Activated naive CD8-positive, alpha-beta T cell treated with anti-CD3 and anti-CD28 coated beads for 36 hours (primary cell): ENCODE measurements around the gene TBX5. TPM values are rescaled to one million over a fixed set of nuclear protein-coding genes. Genes with fewer than 3 reads are reported as not detected.

ENCODE experiments used
- DNase-seq: peaks from one replicate; pipeline ENCODE4 v3.0.0; 2021
- H3K27ac Mint-ChIP-seq: one replicate; pipeline ENCODE4 v1.8.0; 2022; ENCODE audit warnings: mild to moderate bottlenecking, moderate library complexity, mixed read lengths
- H3K27me3 Mint-ChIP-seq: one replicate; pipeline ENCODE4 v1.8.0; 2022; ENCODE audit warnings: mild to moderate bottlenecking, mixed read lengths
- H3K36me3 Mint-ChIP-seq: one replicate; pipeline ENCODE4 v1.8.0; 2021; ENCODE audit warnings: mild to moderate bottlenecking, mixed read lengths
- H3K4me1 Mint-ChIP-seq: one replicate; pipeline ENCODE4 v1.8.0; 2021; ENCODE audit warnings: mixed read lengths
- H3K4me3 Mint-ChIP-seq: one replicate; pipeline ENCODE4 v1.8.0; 2022; ENCODE audit warnings: mild to moderate bottlenecking, moderate library complexity, mixed read lengths
- H3K9me3 Mint-ChIP-seq: one replicate; pipeline ENCODE4 v1.8.0; 2022; ENCODE audit warnings: mixed read lengths
- total RNA-seq, 2 experiments: library from RNA; stranded (reverse); gene quantifications; one replicate each; pipeline ENCODE4 v1.2.3, GENCODE V29; 2021

The TBX5 gene
- total RNA-seq, 2 experiments from 2014 or later = not detected

DNA sequence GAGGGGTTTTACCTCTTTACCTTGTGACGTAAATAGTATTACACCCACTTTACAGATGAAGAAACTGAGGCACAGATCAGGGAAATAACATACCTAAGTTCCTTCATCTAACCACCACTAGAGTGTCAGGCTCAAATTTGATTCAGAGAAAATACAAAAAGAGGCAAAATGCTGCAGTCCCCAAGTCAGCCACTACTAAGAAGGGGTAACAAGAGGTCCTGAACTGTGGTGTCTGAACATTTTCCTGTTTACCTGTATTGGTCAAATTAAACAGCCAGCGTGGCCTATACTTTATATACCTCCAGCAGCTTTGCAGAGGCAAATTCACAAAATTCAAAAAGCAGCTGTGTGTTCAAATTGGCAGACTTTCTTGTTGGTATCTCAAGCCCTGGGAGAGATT is 92.0 kb downstream of the TBX5 start:
- H3K4me3 Mint-ChIP-seq = no peak overlapping the region
- no peaks in the 10 kb centered on the region for H3K4me1 Mint-ChIP-seq
- H3K9me3 Mint-ChIP-seq = peaks cover under 1% of the 10 kb centered on the region
- peaks cover 11% of the 10 kb centered on the region for H3K27me3 Mint-ChIP-seq
- no peak for DNase-seq
- no peak overlapping the region for H3K27ac Mint-ChIP-seq
- no peaks in the 10 kb centered on the region for H3K36me3 Mint-ChIP-seq

- no peak overlapping the region for H3K27ac Mint-ChIP-seq
Measured at GRCh38 chr12:114311974-114312373, 94.0 kb downstream of the TBX5 start.

GRCh38 chr12:114306646-114307045 is 99.3 kb downstream of the TBX5 start:
- Mint-ChIP-seq H3K27ac (no peak overlapping the region), H3K9me3 (peaks cover 10% of the 10 kb centered on the region), H3K27me3 (peaks cover 12% of the 10 kb centered on the region), H3K36me3 (no peaks in the 10 kb centered on the region), H3K4me1 (no peaks in the 10 kb centered on the region), H3K4me3 (no peak overlapping the region)
- no peak for DNase-seq

More at GRCh38 chr12:114311974-114312373, 94.0 kb downstream of the TBX5 start:
- H3K4me1 Mint-ChIP-seq = no peaks in the 10 kb centered on the region
- no peak overlapping the region for H3K4me3 Mint-ChIP-seq
- no peak for DNase-seq
- peaks cover 4% of the 10 kb centered on the region for H3K9me3 Mint-ChIP-seq
- H3K27me3 Mint-ChIP-seq = peaks cover 11% of the 10 kb centered on the region
- no peaks in the 10 kb centered on the region for H3K36me3 Mint-ChIP-seq

DNA sequence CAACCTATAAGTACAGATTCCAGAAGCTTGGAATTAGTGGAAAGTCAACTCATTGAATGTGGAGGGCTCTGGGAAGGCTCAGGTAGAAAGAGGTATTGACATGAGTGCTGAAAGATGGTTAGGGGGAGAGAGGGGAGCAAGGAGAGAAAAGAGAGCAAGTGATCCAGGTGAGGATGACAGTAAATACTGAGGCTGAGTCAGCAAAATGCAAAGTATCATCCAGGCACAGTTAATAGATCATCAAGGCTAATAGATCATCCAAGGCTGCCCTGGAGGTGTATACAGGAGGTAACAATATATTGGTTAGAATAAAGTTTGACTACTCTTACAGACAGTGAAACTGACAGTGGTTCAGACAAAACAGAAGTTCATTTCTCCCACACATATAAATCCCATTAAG is 100.5 kb downstream of the TBX5 start:
- peaks cover 10% of the 10 kb centered on the region for H3K9me3 Mint-ChIP-seq
- no peak overlapping the region for H3K4me3 Mint-ChIP-seq
- no peaks in the 10 kb centered on the region for H3K36me3 Mint-ChIP-seq
- no peak overlapping the region for H3K27ac Mint-ChIP-seq
- no peak for DNase-seq
- peaks cover 20% of the 10 kb centered on the region for H3K27me3 Mint-ChIP-seq
- no peaks in the 10 kb centered on the region for H3K4me1 Mint-ChIP-seq
